ENCODE measurements around the gene PCNT. TPM values are rescaled to one million over a fixed set of nuclear protein-coding genes. Genes with fewer than 3 reads are reported as not detected.
A peak's percentile ranks its signal among the peaks of the same experiment; 100 is the strongest.

Gene PCNT
- total and polyA plus RNA-seq, 10 of the 15 experiments (the other 5 are each of a cell fraction or from before 2014, with no cell fraction given), result 2.9 to 39.6 (median 20.5) TPM

GRCh38 chr21:46458315-46459023, 134.5 kb downstream of the PCNT start, which contains the start of gene DIP2A:
DIP2A (plus strand) TSS chr21:46458891; CDS start chr21:46459132, 241 bp downstream.
- H3K9ac ChIP-seq (ENCODE audit: control insufficient read depth, insufficient read depth, low read length), result peak within 1 kb of the TSS; percentile 99
- RAD21 ChIA-PET (ENCODE audit: unreplicated experiment), result interaction anchor here (0.6 to 1.5 kb wide), 7 partner anchors 46 to 315 kb away, joined by 3 to 5 read pairs (median 3); partner anchors contain the start of gene YBEY
- DNase-seq (ENCODE audit: low read depth, low spot score) (peak; percentile 85), FAIRE-seq (no peak), ATAC-seq (peak; percentile 97)
- H3K27ac ChIP-seq (ENCODE audit: control insufficient read depth, insufficient read depth), result peak within 1 kb of the TSS; percentile 95
- peaks cover 49% of the 10 kb centered on the region for H3K79me2 ChIP-seq (ENCODE audit: control insufficient read depth, insufficient read depth, low read length)
- H3K9me3 ChIP-seq (replicated peaks; ENCODE audit: control insufficient read depth, insufficient read depth, low read length), result no peaks in the 10 kb centered on the region
- no peaks in the 10 kb centered on the region for H3K27me3 ChIP-seq (replicated peaks in 1 of 2; ENCODE audit: control insufficient read depth in 2 of 2, insufficient read depth in 2 of 2, low read length in 1 of 2)
- CTCF ChIA-PET, result interaction anchor here (0.9 to 1.0 kb wide), 3 partner anchors 46 to 203 kb away, joined by 3 to 6 read pairs (median 3); partner anchors contain the start of gene PRMT2
- peak within 1 kb of the TSS; percentile 93 for H3K4me2 ChIP-seq (ENCODE audit: control insufficient read depth, insufficient read depth)
- H3K4me3 ChIP-seq, result peak within 1 kb of the TSS; percentile 87
- SMC1A ChIA-PET (ENCODE audit: uncharacterized antibody, unreplicated experiment), result interaction anchor here (0.9 to 2.0 kb wide), 8 partner anchors 7 to 181 kb away, joined by 3 to 7 read pairs (median 4); a partner anchor contains a TSS
- H3K4me1 ChIP-seq (ENCODE audit: control insufficient read depth, insufficient read depth, low read length), result no peaks in the 10 kb centered on the region
- no TSS peak for BruUV-seq (replicated peaks)
- POLR2A ChIA-PET, result interaction anchor here (0.6 to 2.1 kb wide), 6 partner anchors 45 to 178 kb away, joined by 3 to 7 read pairs (median 4); a partner anchor contains a TSS
- peak within 1 kb of the TSS; percentile 86 for H2AFZ ChIP-seq (ENCODE audit: control insufficient read depth, low read depth, low read length)
- no peaks in the 10 kb centered on the region for H4K20me1 ChIP-seq (ENCODE audit: control insufficient read depth, insufficient read depth)
- in situ Hi-C loops (cut with MboI), result no loop called here
- intact Hi-C loops (cut with micrococcal nuclease; ENCODE audit: unreplicated experiment), result loop anchor here (2.0 to 5.0 kb wide), 2 partner anchors 46 to 136 kb away; partner anchors contain the start of genes C21orf58 and PCNT
- peaks cover 0 to 12% of the 10 kb centered on the region in 2 experiments; a peak in 2 of 4 replicates for H3K36me3 ChIP-seq (ENCODE audit: control insufficient read depth in 2 of 2, insufficient read depth in 2 of 2, low read length in 1 of 2)
- WGBS (ENCODE audit: insufficient coverage, insufficient replicate concordance, low lambda C conversion rate, missing lambda C conversion rate), result under 1% methylated on average over 91 of the region's 91 CpGs
- TF ChIP-seq ZBTB4 (CRISPR knock-in tag; IDR thresholded peaks at IDR 0.05), result no peak
- no peak for TF ChIP-seq JUND (IDR thresholded peaks at IDR 0.05; ENCODE audit: low read depth, low read length)
- TF ChIP-seq ZSCAN29 (IDR thresholded peaks at IDR 0.05), result no peak
- TF ChIP-seq ZBTB33 (IDR thresholded peaks at IDR 0.05), result no peak
- TF ChIP-seq MLLT1 (IDR thresholded peaks at IDR 0.05), result peak; percentile 97
- peak; percentile 81; the same call in 1 of the 2 replicates for TF ChIP-seq ZNF207 (IDR thresholded peaks at IDR 0.05; ENCODE audit: borderline replicate concordance)
- peak; percentile 47; the same call in 1 of the 2 replicates for TF ChIP-seq ZNF687 (IDR thresholded peaks at IDR 0.05)
- TF ChIP-seq RCOR1 (conservative IDR thresholded peaks at IDR 0.05; ENCODE audit: low read depth, low read length), result 0 out of 2 replicates have a peak, but pooled peaks have one; percentile 41
- peak; percentile 61 for TF ChIP-seq SMAD5 (IDR thresholded peaks at IDR 0.05; ENCODE audit: low read depth)
- peak; percentile 11 for TF ChIP-seq MYC (IDR thresholded peaks at IDR 0.05; ENCODE audit: insufficient read depth, insufficient read length, insufficient replicate concordance, low read length, severe bottlenecking)
- TF ChIP-seq ATF7 (IDR thresholded peaks at IDR 0.05; ENCODE audit: low read depth), result no peak
